Suprapubic skin (tissue), 4 donors: ENCODE measurements around the gene GALNT18. TPM values are rescaled to one million over a fixed set of nuclear protein-coding genes. Genes with fewer than 3 reads are reported as not detected.

Experiments used
- DNase-seq, 2 donors: peaks; one replicate each; pipeline ENCODE4 v3.0.0-alpha.2; 2019; ENCODE audit warnings: low spot score in 2 of 2
- H3K27ac ChIP-seq: fragments of 200-600 bp; sonication (generic); one replicate; pipeline ENCODE4 v1.5.1; 2019
- H3K27me3 ChIP-seq: fragments of 200-600 bp; sonication (generic); one replicate; pipeline ENCODE4 v1.5.1; 2019
- H3K36me3 ChIP-seq: fragments of 200-600 bp; sonication (generic); one replicate; pipeline ENCODE4 v1.5.1; 2019
- H3K4me1 ChIP-seq: fragments of 200-600 bp; sonication (generic); one replicate; pipeline ENCODE4 v1.5.1; 2019
- H3K4me3 ChIP-seq: fragments of 200-600 bp; sonication (generic); one replicate; pipeline ENCODE4 v1.5.1; 2019; ENCODE audit warnings: mild to moderate bottlenecking
- H3K9me3 ChIP-seq: fragments of 200-600 bp; sonication (generic); one replicate; pipeline ENCODE4 v1.5.1; 2019
- CTCF ChIP-seq, 2 donors: fragments of 200-600 bp in 1 of 2; fragments of 450-650 bp in 1 of 2; sonication (generic) in 1 of 2; IDR thresholded peaks; one replicate each; pipeline ENCODE4 v1.5.1; 2016 to 2019; ENCODE audit warnings: antibody characterized with exemption in 2 of 2, mild to moderate bottlenecking in 1 of 2, moderate library complexity in 1 of 2
- EP300 ChIP-seq: sonication (generic); formaldehyde crosslinking; IDR thresholded peaks from one replicate; pipeline ENCODE4 v1.6.1; 2017; ENCODE audit warnings: antibody characterized with exemption
- POLR2A ChIP-seq, 2 donors: fragments of 450-650 bp; IDR thresholded peaks; one replicate each; pipeline ENCODE4 v1.6.1; 2017; ENCODE audit warnings: antibody characterized with exemption in 2 of 2, mild to moderate bottlenecking in 2 of 2, moderate library complexity in 2 of 2
- POLR2AphosphoS5 ChIP-seq, 3 donors: sonication (generic); formaldehyde crosslinking; IDR thresholded peaks; one replicate each; pipeline ENCODE4 v1.6.1; 2017; ENCODE audit warnings: antibody characterized with exemption in 3 of 3
- WGBS: methylation state at CpG from one replicate; pipeline ENCODE4 v1.1.5; 2018; 5-methylcytosine and 5-hydroxymethylcytosine counted together
- total RNA-seq, 4 donors: library from RNA; depleted of rRNA; stranded (reverse); fragments of >200 nt; gene quantifications; one replicate each; pipeline ENCODE4 v1.1.0, GENCODE V29; 2016

The GALNT18 gene
- total RNA-seq, 4 donors from 2014 or later, result 20.6 to 26.0 (median 23.1) TPM

DNA sequence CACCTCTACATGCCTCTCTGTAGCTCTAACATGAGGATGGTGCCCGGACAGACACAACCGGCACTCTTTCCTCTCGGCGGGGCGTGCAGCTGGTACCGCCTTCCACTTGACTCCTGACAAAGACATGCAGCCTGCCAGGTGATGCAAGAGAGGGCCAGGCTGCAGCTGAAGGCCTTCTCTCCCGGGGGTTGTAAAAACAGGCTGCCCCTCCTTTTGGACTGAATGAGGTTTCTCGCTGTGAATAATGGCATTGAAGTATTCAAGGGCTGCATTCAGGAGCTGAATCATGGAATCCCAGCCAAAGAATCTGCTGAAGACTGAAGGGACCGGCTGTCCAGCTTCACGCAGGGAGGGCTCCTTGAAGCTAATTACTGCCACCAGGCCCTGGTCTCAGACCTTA lies 110.9 kb downstream of the GALNT18 start:
- H3K4me1 ChIP-seq, result peaks cover 16% of the 10 kb centered on the region
- TF ChIP-seq EP300 (no peak), POLR2AphosphoS5 (IDR thresholded peaks at IDR 0.05) (no peak), POLR2A (IDR thresholded peaks at IDR 0.05) (no peak), CTCF (IDR thresholded peaks at IDR 0.05) (no peak)

GRCh38 chr11:11505692-11506091 lies 116.1 kb downstream of the GALNT18 start:
- H3K4me1 ChIP-seq, result peaks cover 26% of the 10 kb centered on the region

More for the DNA sequence above, 110.9 kb downstream of the GALNT18 start:
- no peak overlapping the region for H3K27ac ChIP-seq
- no peaks in the 10 kb centered on the region for H3K9me3 ChIP-seq
- DNase-seq, result no peak
- H3K4me3 ChIP-seq, result no peak overlapping the region
- no peaks in the 10 kb centered on the region for H3K27me3 ChIP-seq
- 33% methylated on average over 7 of the region's 10 CpGs for WGBS
- H3K36me3 ChIP-seq, result no peaks in the 10 kb centered on the region

DNA sequence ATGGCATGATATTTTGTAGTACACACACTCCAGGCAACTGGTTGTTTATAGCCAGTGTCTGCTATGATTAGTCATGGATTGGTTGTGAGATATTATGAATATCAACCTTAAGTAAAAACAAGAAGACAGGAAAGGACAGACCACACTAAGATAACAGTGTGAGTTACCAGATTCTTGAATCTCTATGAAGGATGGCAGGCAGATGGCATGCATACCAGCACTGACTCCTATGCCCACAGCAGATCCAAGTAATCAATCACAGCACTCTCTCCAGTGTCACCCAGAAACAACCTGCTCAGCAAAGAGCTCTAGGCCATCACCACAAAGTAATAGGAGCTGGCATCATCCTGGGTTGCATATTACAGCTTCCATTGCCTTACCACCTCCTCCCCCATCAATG lies 116.6 kb downstream of the GALNT18 start:
- Histone ChIP-seq H3K4me1 (peaks cover 22% of the 10 kb centered on the region), H3K4me3 (no peak overlapping the region), H3K36me3 (no peaks in the 10 kb centered on the region), H3K27ac (no peak overlapping the region), H3K9me3 (no peaks in the 10 kb centered on the region), H3K27me3 (no peaks in the 10 kb centered on the region)
- TF ChIP-seq EP300 (no peak), POLR2AphosphoS5 (IDR thresholded peaks at IDR 0.05) (no peak), CTCF (IDR thresholded peaks at IDR 0.05) (no peak), POLR2A (IDR thresholded peaks at IDR 0.05) (no peak)
- no peak for DNase-seq

More at GRCh38 chr11:11505692-11506091, 116.1 kb downstream of the GALNT18 start:
- DNase-seq, result no peak
- Histone ChIP-seq H3K27ac (no peak overlapping the region), H3K36me3 (no peaks in the 10 kb centered on the region), H3K4me3 (no peak overlapping the region), H3K9me3 (no peaks in the 10 kb centered on the region), H3K27me3 (no peaks in the 10 kb centered on the region)
- no peak for TF ChIP-seq POLR2A (IDR thresholded peaks at IDR 0.05)
- TF ChIP-seq CTCF (IDR thresholded peaks at IDR 0.05), result no peak
- no peak for TF ChIP-seq POLR2AphosphoS5 (IDR thresholded peaks at IDR 0.05)
- TF ChIP-seq EP300, result no peak
- 87% methylated on average over 3 of the region's 3 CpGs for WGBS

DNA sequence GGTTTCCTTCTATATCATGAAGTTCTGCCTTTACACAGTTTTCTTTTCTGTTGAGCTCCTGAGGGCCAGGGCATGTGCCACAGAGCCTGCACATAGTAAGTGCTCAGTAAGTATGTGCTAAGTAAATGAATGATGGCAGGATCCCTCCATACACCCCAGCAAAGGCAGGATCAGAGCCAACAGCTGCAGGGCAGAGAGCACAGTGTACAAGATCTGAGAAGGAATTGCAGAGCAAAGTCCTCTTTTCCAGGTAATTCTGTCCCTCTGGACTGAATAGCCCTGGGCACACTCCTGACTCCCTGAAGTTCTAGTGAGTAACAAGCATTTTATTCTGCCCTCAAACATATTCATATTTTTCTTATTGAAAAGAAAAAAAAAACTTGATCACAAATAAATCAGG lies 117.7 kb downstream of the GALNT18 start:
- Histone ChIP-seq H3K27me3 (no peaks in the 10 kb centered on the region), H3K27ac (no peak overlapping the region), H3K4me1 (peaks cover 22% of the 10 kb centered on the region), H3K4me3 (no peak overlapping the region), H3K9me3 (no peaks in the 10 kb centered on the region), H3K36me3 (no peaks in the 10 kb centered on the region)
- no peak for DNase-seq
- TF ChIP-seq POLR2A (IDR thresholded peaks at IDR 0.05) (no peak), POLR2AphosphoS5 (IDR thresholded peaks at IDR 0.05) (no peak), CTCF (IDR thresholded peaks at IDR 0.05) (no peak), EP300 (no peak)

DNA sequence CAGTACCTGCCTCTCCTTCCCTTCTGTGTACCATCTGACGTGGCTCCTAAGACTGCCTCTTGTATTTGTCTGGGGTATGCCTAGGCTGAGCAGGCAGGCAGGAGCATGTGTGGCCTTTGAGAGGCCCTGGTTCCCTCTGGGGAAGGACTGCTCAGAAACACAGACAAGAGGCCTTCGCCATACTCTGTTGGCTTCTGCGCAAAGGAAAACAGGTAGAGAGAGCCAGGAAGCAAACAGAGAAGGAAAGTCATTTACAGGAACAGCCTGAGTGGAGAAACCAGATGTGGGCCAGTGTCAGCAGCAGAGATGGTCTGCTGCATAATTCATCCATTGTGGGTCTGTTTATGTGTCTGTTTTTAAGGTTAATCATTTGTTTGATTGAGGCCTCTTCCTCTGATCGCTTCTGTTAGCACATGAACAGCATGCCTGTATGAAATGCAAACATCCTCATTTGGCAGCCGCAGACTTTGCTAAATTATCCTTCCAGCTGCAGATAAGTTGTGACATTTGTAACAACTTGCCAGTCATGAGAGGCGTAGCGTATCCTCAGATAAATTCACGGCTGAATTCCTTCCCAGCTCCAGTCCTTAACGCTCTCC lies 119.4 kb downstream of the GALNT18 start:
- no peaks in the 10 kb centered on the region for H3K9me3 ChIP-seq
- H3K4me1 ChIP-seq, result peaks cover 22% of the 10 kb centered on the region
- peak overlapping the region; percentile 48 for H3K27ac ChIP-seq
- 51% methylated on average over 9 of the region's 9 CpGs for WGBS
- no peak for DNase-seq
- no peak overlapping the region for H3K4me3 ChIP-seq
- TF ChIP-seq POLR2A (IDR thresholded peaks at IDR 0.05) (no peak), POLR2AphosphoS5 (IDR thresholded peaks at IDR 0.05) (no peak), EP300 (no peak), CTCF (IDR thresholded peaks at IDR 0.05) (no peak)
- H3K27me3 ChIP-seq, result no peaks in the 10 kb centered on the region
- H3K36me3 ChIP-seq, result no peaks in the 10 kb centered on the region
